GM19455 (cell line): ENCODE data around the gene PCBD1.
"Not testable (repeated sequence)": the region's sequence is repeated elsewhere in the genome, so short reads cannot be mapped to it uniquely, and the experiment has no call there.

Experiments
- ATAC-seq: cut with Tn5 transposase; IDR thresholded peaks from one replicate; pipeline ENCODE4 v1.9.1; 2021; ENCODE audit not compliant: unreplicated experiment

PCBD1 gene

DNA sequence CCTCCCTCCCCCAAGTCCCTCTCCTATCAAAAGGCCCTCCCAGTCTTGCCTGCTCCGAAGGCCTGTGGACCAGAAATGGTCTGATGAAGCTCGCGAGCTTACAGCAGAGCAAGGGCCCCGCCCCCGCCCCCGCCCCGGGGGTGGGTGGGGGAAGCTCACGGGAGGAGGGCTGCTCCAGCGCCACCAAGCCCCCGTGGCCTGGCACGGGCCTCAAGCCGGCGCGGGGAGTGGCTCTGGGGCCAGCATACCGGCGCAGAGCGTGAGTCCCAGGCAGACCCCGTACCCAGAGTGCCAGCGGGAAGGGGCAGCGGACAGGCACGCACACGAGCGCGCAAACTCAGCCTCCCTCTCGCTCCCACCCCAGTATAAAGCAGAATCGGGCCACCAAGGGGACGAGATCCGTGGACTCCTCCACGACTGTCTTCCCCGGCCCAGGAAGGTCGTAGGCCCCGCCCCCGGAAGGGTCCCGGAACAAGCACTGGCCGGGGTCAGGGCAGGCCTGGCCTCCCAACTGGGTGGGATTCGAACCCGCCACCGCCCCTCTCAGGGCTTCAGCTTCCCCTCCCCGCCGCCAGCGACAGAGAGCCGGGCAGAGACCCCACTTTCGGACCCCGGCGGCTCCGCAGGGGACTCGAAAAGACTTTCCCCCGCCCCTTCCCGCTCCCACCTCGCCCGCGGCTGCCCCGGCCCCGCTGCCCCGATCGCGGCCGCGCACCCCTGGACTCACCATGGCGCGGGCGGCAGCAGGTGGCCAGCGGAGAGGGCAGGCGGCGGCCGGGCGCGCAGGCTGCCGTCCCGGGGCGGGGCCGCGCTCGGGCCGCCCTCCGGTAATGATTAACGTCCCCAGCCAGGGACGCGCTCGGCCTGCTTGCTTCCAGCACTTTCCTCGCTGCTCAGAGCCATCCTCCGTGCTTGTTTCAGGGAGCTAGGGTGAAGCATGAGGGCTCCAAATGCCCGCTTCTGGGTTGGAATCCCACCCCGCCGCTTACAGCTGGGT, at the start of gene PCBD1:
PCBD1 (minus strand) TSS at position 762 of the 997 bp plus-strand sequence; CDS start at position 730, 32 bp downstream.
- ATAC-seq = peak; percentile 84

DNA sequence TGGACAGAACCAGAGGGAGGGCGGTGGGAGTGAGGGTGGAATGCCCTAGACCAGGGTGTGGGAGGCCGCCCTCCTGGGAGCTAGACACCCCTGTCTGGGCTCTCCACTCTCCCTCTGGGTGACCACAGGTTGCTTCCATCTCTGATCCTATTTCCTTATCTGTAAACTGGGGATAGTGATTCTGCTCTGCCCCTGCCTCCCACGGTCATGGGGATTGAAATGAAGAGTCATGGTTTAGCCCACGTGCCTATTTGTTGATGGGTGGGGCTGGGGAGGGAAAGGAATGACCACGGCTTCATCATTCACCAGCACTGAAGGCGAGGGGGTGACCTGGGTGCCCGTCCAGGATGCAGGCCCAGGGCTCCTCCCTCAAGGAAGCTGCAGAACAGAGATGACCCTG, 49.3 kb upstream of the PCBD1 start:
- no peak for ATAC-seq

DNA sequence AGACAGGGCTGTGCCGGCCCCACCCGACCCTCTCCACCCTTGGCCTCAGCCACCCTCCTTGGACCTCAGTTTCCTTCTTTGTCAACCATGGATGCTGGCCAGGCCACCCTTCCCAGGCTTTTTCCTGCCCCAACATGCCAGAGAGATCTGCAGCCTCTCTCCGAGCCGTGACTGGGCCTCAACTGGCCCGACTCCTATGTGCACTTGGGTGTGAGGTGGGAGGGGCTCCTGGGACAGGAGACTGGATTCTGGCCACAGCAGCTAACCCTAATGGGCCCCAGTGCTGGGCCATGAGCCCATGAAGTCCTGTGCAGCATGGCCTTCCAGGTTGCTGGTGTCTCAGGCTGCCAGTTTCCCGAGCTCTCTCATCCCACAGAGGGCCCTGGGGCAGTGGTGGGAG, 47.7 kb upstream of the PCBD1 start:
- no peak for ATAC-seq

DNA sequence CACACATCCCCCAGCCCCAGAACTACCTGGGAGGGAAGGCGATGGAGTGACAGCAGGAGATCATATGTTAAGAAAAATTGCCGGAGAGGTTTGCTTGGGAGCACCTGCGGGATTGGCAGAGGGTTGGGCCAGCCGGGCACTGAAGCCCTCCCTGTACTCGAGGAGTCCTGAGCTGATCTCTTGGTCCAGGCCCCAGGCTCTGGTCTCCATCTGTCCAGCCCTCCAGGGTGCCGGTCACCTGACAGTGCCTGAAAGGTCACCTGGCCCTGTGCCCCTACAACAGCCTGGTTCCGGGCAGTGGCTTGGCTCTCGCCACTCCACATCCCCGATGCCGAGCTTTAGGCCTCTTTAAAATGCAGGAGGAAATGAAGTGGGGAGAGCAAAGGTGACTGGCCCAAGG, 47.3 kb upstream of the PCBD1 start:
- no peak for ATAC-seq

DNA sequence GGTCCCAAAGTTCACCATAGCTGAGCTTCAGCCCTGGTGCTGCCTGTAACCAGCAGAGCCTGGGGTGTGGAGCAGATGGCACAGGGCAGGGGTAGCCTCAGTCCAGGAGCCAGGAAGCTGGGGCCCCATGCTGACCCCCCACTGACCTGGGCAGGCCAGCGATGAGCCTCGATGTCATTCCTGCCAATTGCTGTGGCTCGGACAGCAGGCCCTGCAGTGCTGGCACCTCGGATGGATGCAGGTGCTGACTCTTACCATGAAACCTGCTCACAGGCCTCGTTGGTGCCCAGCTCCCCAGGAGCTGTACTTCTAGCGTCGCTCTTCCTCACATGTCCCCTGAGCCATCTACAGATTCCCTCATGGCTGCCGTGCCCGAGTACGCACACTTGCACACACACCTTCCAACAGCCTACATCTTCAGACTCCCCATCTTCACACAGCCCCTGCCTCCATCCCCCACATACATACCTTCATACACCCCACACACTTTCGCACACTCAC, 46.8 kb upstream of the PCBD1 start:
- no peak for ATAC-seq

DNA sequence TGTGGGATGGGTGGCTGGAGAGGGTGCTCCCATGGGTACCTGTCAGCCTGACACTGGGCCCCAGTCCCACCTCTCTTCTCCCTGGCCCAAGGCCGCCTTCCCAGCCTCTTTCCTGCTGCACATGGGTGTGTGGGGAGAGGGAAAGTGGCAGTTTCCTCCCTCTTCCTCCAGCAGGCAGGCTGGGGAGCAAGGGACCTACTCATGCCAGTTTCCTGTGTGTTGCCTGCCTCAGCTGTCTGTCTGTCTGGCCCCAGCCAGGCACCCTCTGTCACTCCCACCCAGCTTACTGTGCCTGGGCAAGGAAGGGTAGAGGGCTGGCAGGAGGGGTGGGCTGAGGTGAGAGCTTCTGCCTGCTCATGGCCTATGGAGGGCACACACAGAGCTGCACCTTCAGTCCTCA, 46.3 kb upstream of the PCBD1 start:
- ATAC-seq = no peak

DNA sequence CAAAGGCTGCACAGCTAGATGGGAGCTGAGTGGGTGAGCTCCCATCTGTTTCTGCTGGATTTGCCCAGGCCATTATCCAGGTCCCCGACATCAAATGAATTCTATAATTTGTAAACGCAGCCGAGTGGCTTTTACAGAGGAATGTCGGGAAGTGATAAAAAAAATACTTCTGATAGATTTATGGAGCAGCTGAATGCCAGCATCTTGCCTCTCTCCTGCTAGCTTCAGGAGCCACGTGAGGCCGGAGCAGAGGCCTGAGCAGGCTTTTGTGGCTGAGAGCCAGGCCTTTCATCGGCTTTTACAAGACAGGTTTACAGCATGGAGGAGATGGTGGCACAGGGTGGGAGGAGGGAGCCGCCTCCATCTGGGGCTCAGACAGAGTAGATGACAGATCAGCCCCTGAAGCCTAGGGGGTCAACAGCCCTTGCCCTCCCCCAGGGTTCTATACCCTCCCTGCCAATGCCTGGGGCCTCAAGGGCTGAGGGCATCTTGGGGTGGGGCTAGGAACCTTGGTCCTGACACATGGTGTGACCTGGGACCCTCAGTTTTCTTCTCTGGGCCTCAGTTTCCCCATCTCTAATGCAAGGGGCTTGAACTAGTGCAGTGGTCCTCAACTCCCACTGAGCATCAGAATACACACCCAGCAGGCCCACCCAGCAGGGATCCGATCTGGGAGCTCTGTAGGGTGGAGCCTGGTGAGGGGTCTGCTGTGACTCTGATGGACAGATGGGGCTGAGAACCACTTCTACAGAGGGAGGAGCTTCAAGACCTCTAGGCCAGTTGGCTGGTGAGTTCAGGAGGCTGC, 44.2 kb upstream of the PCBD1 start:
- ATAC-seq = no peak

DNA sequence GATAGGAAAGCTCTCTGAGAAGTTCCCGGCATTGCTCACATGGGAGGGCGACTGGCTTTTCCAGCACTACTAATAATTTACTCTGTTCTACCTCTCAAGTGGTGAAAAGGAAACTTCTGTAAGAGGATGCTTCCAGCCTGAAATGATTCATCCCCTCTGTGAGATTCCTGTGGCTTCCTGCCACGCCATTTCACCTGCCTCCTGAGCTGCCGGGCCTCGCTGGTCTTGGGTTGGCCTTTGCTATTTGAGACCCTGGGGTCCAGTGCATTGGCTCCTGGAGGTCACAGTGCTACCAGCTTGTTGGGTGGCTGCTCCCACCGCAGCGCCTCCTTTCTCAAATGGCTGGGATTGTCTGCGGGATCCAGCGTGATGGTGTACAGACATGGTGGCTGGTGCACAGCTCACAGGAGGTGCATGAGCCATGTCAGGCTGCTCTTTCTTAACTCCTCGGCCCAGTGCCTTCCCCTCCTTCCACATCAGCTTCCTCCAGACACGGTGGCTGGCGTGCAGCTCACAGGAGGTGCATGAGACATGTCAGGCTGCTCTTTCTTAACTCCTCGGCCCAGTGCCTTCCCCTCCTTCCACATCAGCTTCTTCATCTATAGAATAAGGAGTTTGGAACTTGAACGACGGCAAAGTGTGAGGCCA, 42.9 kb upstream of the PCBD1 start:
- no peak for ATAC-seq

DNA sequence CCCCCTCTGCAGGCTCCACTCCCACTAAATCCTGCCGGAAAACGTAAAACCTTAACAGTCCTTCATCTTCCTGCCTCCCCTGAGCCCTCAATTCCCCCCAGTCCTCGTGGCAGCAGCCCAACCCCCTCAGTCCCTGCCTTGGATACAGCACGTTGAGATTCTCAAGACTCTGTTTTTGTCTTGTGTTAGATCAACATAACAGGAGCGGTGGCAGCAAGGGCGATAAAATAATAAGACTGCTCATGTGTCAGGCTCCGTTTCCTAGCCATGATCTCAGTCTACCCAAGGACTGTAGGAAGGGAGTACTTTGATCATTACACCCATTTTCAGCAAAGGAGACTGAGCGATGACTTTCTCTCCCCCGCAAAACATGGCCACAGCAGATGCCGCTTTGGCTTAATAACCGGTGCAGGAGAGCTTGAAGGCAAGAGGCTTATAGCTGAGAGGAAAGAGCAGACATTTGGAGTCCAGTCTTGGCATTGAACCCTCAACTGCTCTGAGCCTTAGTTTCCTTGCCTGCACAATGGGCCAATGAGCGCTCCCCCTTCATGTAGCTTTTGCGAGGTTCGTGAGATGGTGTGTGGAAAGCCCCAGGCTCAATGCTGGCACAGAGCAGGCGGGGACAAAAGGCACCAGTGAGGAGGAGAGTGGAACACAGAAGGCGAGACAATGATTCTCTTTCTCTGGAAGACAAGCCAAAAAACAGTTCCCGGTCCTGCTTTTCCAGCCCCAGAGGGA, 42.1 kb upstream of the PCBD1 start:
- ATAC-seq = no peak

DNA sequence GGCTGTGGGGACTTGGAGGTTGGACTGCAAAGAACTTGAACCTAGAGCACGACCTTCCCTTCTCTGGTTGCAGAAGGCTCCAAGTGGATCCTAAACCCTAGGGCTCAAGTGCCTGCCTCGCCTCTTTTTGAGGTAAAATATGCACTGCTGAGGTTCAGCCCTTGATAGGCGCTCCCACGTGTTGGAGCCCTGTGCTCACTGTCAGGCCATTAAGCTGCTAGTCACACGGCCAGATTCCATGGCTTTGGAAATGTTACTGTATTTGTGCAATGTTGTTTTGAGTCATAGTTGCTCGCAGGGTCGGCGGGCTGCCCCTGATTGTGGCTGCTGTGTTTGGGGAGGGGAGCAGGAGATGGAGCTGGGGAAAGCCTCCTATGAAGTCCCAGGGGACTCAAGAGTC, 39.8 kb upstream of the PCBD1 start:
- no peak for ATAC-seq

DNA sequence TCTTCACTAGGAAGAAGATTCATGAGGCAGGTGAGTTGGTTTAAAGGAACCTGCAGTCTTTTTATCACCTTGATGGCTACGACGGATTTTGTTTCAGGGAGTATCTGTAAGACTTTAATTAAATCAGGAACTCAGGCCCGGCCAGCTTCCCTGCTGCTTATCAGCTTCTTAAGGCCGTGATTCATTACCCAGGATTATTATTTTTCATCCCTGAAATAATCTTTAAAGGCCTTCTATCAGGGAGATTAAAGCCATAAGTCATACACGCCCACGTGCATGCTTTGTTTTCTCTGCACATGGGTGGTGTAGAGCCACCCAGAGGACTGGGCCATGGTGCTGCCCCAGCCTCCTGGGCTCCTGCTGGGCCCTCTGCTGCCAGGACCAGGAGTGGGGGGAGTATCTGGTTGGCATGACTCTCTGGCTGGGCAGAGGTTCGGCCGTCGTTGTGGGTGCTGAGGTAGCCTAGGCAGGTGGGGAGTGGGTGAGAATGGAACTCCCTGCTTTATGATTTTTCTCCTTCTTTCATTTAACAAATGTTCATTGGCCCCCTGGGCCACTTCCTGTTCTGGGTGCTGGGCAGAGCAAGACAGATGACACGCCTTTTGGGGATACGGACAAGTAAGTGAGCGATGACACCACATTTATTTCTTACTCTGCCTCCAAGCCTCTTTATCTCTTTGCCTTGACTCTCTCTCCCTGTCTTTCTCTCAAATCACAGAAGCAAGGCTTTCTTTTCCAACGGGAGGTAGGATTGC, 39.0 kb upstream of the PCBD1 start:
- no peak for ATAC-seq

DNA sequence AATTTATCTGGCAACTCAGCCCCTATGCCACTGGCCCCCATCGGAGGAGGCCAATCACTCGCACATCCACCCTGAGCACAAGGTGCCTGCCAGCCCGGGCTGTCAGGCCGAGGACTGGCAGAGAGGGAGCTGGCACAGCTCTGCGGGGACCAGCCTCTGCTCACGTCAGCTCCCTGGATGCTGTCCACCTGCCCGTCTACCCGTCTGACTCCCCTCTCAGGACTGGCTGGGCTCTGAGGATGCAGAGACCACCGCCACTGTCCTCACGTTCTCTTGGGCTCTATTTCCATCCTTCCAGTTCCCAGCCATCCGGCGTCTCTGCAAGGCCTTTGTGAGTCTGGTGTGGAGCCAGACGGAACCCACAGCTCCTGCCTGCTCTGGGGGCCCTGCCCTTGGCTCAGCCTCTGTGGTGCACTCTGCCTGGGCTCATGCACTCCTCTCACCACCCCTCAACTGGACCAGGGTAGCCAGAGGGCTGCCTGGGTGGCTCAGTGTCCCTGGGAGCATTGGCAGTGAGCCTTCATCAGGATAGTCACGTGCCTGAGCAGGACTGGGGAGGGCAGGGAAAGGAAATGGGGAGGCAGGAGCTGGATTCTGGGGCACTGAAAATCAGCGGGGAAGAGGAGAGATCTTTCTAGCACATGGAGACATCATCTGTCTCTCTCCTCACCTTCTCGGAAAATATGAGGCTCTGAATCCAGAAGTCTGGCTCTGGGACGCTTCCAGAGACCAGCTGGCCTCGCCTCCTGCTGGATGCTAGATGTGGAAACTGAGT, 38.0 kb upstream of the PCBD1 start:
- no peak for ATAC-seq

DNA sequence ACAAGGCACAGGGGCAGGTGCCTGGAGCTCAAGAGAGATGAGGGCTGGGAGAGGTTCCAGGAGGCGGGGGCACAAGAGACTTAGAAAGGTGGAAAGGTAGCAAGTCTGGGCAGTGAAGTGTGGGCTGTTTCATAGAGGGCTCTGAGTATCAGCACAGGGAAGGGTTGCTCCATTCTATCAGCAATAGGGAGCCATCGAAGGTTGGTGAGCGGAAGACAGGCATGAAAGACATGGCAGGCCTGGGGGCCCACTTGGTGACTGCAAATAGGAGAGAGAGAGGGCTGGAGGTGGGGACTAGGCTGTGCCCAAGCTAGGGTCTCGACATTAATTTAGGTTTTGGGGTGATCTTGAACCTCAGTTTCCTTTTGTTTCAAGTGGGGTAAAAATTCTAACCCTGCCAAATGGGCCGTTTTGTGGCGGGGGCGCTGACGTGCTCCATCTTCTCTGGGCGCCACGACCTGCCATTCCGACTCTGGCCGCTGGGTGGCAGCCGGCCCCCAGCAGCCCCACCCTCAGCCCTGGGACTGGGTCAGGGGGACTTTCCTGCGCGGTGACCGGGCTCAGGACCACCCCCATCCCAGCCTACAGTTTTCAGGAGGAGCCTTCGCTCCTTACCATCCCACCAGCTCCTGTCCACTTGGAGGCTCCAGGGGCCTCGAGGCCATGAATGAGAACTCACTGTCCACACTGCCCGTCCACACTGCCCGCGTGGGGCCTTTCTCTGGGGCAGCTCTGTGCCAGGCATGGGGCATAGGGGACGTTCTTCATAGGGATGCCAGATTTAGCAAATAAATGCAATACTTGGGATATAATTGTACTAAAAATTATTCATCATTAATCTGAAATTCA, 37.2 kb upstream of the PCBD1 start:
- ATAC-seq = no peak

DNA sequence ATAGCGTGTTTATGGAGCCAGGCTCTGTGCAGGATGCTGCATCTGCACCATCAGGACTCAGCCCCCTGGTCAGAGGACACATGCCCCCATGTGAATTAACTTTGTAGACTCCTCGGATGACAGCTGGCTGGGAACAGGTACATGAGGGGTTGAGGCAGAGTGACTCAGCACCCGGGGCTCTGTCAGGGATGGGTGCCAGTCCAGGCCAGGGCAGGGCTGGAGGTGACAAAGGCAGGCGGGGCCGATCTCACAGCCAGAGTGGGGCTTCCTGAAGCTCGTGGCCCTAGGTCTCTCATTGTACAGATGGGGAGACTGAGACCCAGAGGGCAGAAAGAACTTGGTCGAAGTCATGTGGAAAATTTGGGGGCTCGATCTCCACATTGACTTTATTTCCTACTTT, 35.3 kb upstream of the PCBD1 start:
- ATAC-seq = no peak

DNA sequence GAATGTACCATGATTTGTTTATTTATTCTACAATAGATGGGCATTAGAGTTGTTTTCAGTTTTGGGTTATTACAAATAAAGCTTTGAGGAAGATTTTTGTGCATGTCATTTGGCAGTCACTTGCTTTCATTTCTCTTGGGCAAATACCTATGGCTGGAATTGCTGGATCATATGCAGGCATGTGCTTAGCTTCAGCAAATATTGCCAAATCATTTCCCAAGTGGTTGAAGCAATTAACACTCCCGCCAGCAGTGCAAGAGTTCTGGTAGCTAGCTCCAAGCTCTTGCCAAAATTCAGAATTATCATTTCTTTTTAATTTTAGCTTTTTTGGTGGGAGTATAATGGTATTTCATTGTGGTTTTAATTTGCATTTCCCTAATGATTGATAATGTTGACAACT, 32.9 kb upstream of the PCBD1 start:
- ATAC-seq = no peak

DNA sequence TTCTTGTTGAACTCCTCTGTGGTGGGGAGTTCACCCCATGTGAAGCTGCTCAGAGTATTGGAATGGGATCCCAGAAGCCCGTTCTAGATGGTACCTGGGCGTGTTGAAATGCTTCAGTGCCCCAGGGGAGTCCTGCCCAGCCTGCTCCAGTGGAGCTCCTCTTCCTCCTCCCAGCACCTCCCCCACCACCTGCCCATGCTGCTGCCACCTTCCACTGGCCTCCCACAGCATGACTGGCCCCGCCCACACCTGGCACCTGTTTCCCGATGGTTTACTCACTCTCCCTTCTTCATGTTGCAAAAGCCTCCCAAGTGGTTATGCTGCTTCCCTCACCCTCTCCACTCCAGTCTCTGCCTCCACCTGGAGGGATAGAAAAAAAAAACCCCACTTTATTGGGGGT, 32.2 kb upstream of the PCBD1 start:
- no peak for ATAC-seq

DNA sequence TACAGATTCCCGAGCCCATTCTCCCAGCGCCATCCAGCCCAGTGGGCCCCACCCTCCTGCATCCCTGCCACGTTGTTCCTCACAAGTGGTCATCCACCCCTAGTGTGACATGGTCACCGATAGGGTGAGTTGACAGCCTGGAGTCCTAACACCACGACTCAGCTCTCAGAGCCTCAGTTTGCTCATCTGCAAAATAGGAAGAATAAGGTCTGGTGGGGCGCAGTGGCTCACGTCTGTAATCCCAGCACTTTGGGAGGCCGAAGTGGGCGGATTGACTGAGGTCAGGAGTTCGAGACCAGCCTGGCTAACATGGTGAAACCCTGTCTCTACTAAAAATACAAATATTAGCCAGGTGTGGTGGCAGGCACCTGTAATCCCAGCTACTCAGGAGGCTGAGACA, 31.5 kb upstream of the PCBD1 start:
- ATAC-seq = not testable (repeated sequence)

DNA sequence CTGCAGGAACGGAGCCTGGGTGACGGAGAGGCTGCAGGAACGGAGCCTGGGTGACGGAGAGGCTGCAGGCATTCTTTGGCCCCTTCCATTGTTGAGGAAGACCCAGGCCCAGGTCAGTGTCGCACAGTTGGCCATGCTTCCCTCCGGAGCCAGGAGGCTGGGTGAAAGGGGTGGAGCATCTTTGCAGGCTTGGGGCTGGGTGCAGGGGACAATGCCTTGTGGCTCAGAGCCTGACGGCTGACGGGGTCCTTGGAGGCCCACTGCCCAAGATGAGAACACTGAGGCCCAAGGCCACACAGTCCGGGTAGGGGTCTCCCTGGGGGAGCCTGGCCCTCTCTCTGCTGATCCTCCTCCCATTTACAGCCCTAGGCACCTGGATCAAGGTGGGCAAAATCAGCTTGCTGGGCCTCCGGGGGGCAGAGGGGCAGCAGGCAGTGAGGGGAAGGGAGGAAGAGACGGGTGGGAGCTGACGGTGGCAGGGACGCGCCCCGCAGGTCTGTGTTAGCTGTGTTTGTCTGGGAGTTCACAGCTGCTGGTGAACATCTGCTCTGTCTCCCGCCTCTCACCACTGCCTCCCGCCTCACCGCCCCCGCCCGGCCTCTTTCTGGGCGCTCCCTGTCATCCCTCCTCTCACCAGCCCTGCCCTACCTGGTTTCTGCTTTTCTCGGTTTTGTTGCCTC, 30.6 kb upstream of the PCBD1 start:
- no peak for ATAC-seq
